Heart left ventricle (tissue), 16 donors: Measurements from ENCODE around the gene SH3RF3. TPM values are rescaled to one million over a fixed set of nuclear protein-coding genes. Genes with fewer than 3 reads are reported as not detected.

Experiments used
- ATAC-seq, 4 donors: fragments of 200-7000 bp; cut with Tn5 transposase; one replicate each; pipeline ENCODE4 v1.9.1; 2020 to 2022; ENCODE audit warnings: moderate library complexity in 4 of 4, mild to moderate bottlenecking in 3 of 4, moderate number of reproducible peaks in 1 of 4
- DNase-seq, 5 donors: peaks; one replicate each; pipeline ENCODE4 v3.0.0-alpha.2; 2020
- H3K27ac ChIP-seq, 12 donors: fragments of 200-600 bp; sonication (generic) in 4 of 12; one replicate each; pipeline versions ENCODE4 v1.5.0 to v1.8.0; 2016 to 2022; ENCODE audit warnings: mild to moderate bottlenecking in 2 of 12
- H3K27me3 ChIP-seq, 9 donors: fragments of 200-600 bp; sonication (generic) in 2 of 9; one replicate each; pipeline versions ENCODE4 v1.5.1 to v1.8.0; 2016 to 2022; ENCODE audit warnings: mild to moderate bottlenecking in 3 of 9
- H3K36me3 ChIP-seq, 9 donors: fragments of 200-600 bp; sonication (generic) in 2 of 9; one replicate each; pipeline versions ENCODE4 v1.5.0 to v1.8.0; 2018 to 2022; ENCODE audit warnings: mild to moderate bottlenecking in 2 of 9
- H3K4me1 ChIP-seq, 12 donors: fragments of 200-600 bp; sonication (generic) in 4 of 12; one replicate each; pipeline versions ENCODE4 v1.5.0 to v1.8.0; 2016 to 2022; ENCODE audit warnings: mild to moderate bottlenecking in 3 of 12
- H3K4me3 ChIP-seq, 12 donors: fragments of 200-600 bp; sonication (generic) in 4 of 12; one replicate each; pipeline versions ENCODE4 v1.5.0 to v1.8.0; 2017 to 2022; ENCODE audit warnings: mild to moderate bottlenecking in 9 of 12, moderate library complexity in 4 of 12
- H3K9me3 ChIP-seq, 12 donors: fragments of 200-600 bp; sonication (generic) in 4 of 12; one replicate each; pipeline versions ENCODE4 v1.5.0 to v1.8.0; 2016 to 2022; ENCODE audit warnings: mild to moderate bottlenecking in 1 of 12
- CTCF ChIP-seq, 12 donors: fragments of 200-600 bp; sonication (generic) in 4 of 12; IDR thresholded peaks; one replicate each; pipeline versions ENCODE4 v1.5.0 to v1.8.0; 2018 to 2022; ENCODE audit warnings: antibody characterized with exemption in 12 of 12, mild to moderate bottlenecking in 5 of 12
- POLR2A ChIP-seq, 2 donors: fragments of 450-650 bp; IDR thresholded peaks; one replicate each; pipeline ENCODE4 v1.6.1; 2017; ENCODE audit warnings: antibody characterized with exemption in 2 of 2, mild to moderate bottlenecking in 2 of 2, moderate library complexity in 2 of 2
- WGBS, 4 donors: extraction: QIAGEN DNeasy Blood & Tissue Kit in 2 of 4; methylation state at CpG; one replicate each; pipeline versions ENCODE4 v1.1.5 to v1.1.7; 2013 to 2018; 5-methylcytosine and 5-hydroxymethylcytosine counted together
- intact Hi-C, 10 donors: fragments of 100-400 bp; cut with DNase I; formaldehyde crosslinking; loops; one replicate each; pipeline versions ENCODE4 v1.11.1 to v1.14.2; 2022
- polyA plus RNA-seq, 2 donors: library from polyadenylated mRNA; stranded (reverse); fragments of 200-250 nt; gene quantifications; one replicate each; pipeline ENCODE4 v1.2.3, GENCODE V29; 2013
- total RNA-seq, 9 donors: library from RNA; depleted of rRNA in 2 of 9; stranded (reverse); fragments of >200 nt in 2 of 9; fragmentation: NEBNext Ultra II Directional in 3 of 9; extraction: Animal tissue kit (Norgen Biotek cat#: 25700) in 3 of 9; gene quantifications; one replicate each; pipeline versions ENCODE4 v1.1.0 to v1.2.4, GENCODE V29; 2016 to 2023
- donor health status: ischemic (EF 13 %, LVEDD 7.1; RV severe dilation, severe dysfunction).
- donor health status: healthy with polysubstance abuse.
- donor health status: DM: no; HTN: yes; CAD: no.
- donor health status: DM: no; HTN: no; CAD: no.
- donor health status: ischemic (EF 25% LVEDD 6.9; RV normal size, moderate dysfunction).
- donor health status: ischemic (EF 25% LVEDD 5.7; RV mildly dilated, moderate dysfunction).
- donor health status: healthy.
- donor health status: DM: yes; HTN: yes; CAD: no.
- donor health status: ischemic (EF 35%, LVEDD 5.7; RV mildly dilated, moderate dysfunction).
- donor health status: nonischemic (EF 11% LVEDD 7.7; RV severe dilation, severe dysfunction).
- donor health status: DM: yes; HTN: yes; CAD: no.
- donor health status: PGD.
- donor health status: ischemic (EF 29% LVEDD 5.4; RV normal size, mild dysfunction).
- donor health status: nonischemic (EF 23%, LVEDD 6.1; RV moderate dilation, normal function).

The SH3RF3 gene
- total and polyA plus RNA-seq, 11 donors, result 5.2 to 15.7 (median 7.9) TPM

DNA sequence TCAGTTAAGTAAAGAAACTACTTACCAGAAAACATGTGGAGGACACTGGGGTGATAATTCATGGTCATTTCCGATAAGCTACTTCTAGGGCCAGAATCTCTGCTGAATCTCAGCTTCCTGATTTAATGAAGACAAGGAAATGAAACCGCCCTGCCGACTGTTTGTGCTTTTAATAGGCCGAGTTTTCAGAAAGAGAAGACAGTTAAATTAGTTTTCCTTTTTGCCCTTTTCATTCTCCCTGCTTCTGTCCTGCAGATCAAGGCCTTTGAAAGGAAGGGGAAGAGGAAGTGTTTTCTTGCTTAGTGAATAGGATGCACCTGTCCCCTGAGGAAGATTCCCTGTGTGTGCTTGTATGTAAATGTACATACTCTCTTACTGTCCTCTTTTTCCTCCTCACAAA, 126.6 kb downstream of the SH3RF3 start:
- H3K4me1 ChIP-seq, result peaks cover 0 to 50% (median 26%) of the 10 kb centered on the region in 12 donors
- no peaks in the 10 kb centered on the region for H3K27me3 ChIP-seq
- TF ChIP-seq POLR2A (IDR thresholded peaks at IDR 0.05) (no peak), CTCF (IDR thresholded peaks at IDR 0.05) (no peak)
- H3K9me3 ChIP-seq, result no peaks in the 10 kb centered on the region
- H3K27ac ChIP-seq, result peak overlapping the region in 7 of 12 donors; percentile 11 to 69 (median 27)
- DNase-seq (no peak), ATAC-seq (peak in 2 of 4 donors; percentile 9 to 33)
- H3K36me3 ChIP-seq, result no peaks in the 10 kb centered on the region
- intact Hi-C loops, result loop anchor here in 1 of 10 donors (5.0 kb wide), 1 partner anchor 62 kb away; no protein-coding TSS in a partner anchor
- 44 to 74% (median 56%) methylated on average over 4 of the region's 4 CpGs for WGBS, 4 donors
- H3K4me3 ChIP-seq, result no peak overlapping the region

GRCh38 chr2:109256111-109256510, 127.1 kb downstream of the SH3RF3 start:
- no peak overlapping the region for H3K4me3 ChIP-seq
- DNase-seq (peak in 1 of 5 donors; percentile 41), ATAC-seq (peak in 1 of 4 donors; percentile 18)
- intact Hi-C loops, result loop anchor here in 1 of 10 donors (5.0 kb wide), 1 partner anchor 61 kb away; no protein-coding TSS in a partner anchor
- H3K27ac ChIP-seq, result peak overlapping the region in 7 of 12 donors; percentile 11 to 69 (median 27)
- H3K9me3 ChIP-seq, result no peaks in the 10 kb centered on the region
- peaks cover 0 to 50% (median 26%) of the 10 kb centered on the region in 12 donors for H3K4me1 ChIP-seq
- no peaks in the 10 kb centered on the region for H3K36me3 ChIP-seq
- whole genome bisulfite sequencing, 4 donors, result 89 to 93% (median 91%) methylated on average over 12 of the region's 12 CpGs
- no peak for TF ChIP-seq POLR2A (IDR thresholded peaks at IDR 0.05)
- no peak for TF ChIP-seq CTCF (IDR thresholded peaks at IDR 0.05)
- no peaks in the 10 kb centered on the region for H3K27me3 ChIP-seq

GRCh38 chr2:109256921-109257320, 127.9 kb downstream of the SH3RF3 start:
- peak in 1 of 5 donors; percentile 47 for DNase-seq
- ATAC-seq, result peak in 2 of 4 donors; percentile 13 to 32
- WGBS, 4 donors, result 41 to 59% (median 46%) methylated on average over 7 of the region's 7 CpGs
- no peaks in the 10 kb centered on the region for H3K36me3 ChIP-seq
- TF ChIP-seq POLR2A (IDR thresholded peaks at IDR 0.05) (no peak), CTCF (IDR thresholded peaks at IDR 0.05) (no peak)
- no peaks in the 10 kb centered on the region for H3K9me3 ChIP-seq
- H3K4me3 ChIP-seq, result no peak overlapping the region
- peak overlapping the region in 1 of 12 donors; percentile 27 for H3K27ac ChIP-seq
- intact Hi-C loops, result loop anchor here in 2 of 10 donors (1.0 to 5.0 kb wide), 2 partner anchors 49 to 60 kb away; no protein-coding TSS in a partner anchor
- H3K4me1 ChIP-seq, result peaks cover 0 to 50% (median 26%) of the 10 kb centered on the region in 12 donors
- no peaks in the 10 kb centered on the region for H3K27me3 ChIP-seq

GRCh38 chr2:109257653-109258052, 128.6 kb downstream of the SH3RF3 start:
- DNase-seq (peak in 1 of 5 donors; percentile 6), ATAC-seq (no peak)
- Histone ChIP-seq H3K9me3 (no peaks in the 10 kb centered on the region), H3K27ac (no peak overlapping the region), H3K27me3 (no peaks in the 10 kb centered on the region), H3K36me3 (no peaks in the 10 kb centered on the region), H3K4me1 (peaks cover 0 to 50% (median 28%) of the 10 kb centered on the region in 12 donors), H3K4me3 (no peak overlapping the region)
- TF ChIP-seq POLR2A (IDR thresholded peaks at IDR 0.05) (no peak), CTCF (IDR thresholded peaks at IDR 0.05) (no peak)
- 85 to 93% (median 91%) methylated on average over 3 of the region's 3 CpGs for whole genome bisulfite sequencing, 4 donors
- intact Hi-C loops, result loop anchor here in 2 of 10 donors (1.0 to 5.0 kb wide), 2 partner anchors 49 to 60 kb away; no protein-coding TSS in a partner anchor
